Vagina (tissue), 2 donors: Measurements from ENCODE around the gene PPP1CA. TPM values are rescaled to one million over a fixed set of nuclear protein-coding genes. Genes with fewer than 3 reads are reported as not detected.

Experiments used
- DNase-seq, 2 donors: peaks; one replicate each; pipeline ENCODE4 v3.0.0-alpha.2; 2017; ENCODE audit errors: extremely low spot score in 2 of 2
- H3K27ac ChIP-seq: fragments of 200-600 bp; sonication (generic); one replicate; pipeline ENCODE4 v1.5.1; 2019
- H3K27me3 ChIP-seq: fragments of 200-600 bp; sonication (generic); one replicate; pipeline ENCODE4 v1.5.1; 2019
- H3K36me3 ChIP-seq, 2 donors: fragments of 200-600 bp; sonication (generic); one replicate each; pipeline ENCODE4 v1.5.1; 2017 to 2019
- H3K4me1 ChIP-seq: fragments of 200-600 bp; sonication (generic); one replicate; pipeline ENCODE4 v1.5.1; 2019
- H3K4me3 ChIP-seq, 2 donors: fragments of 200-600 bp; sonication (generic); 1 replicate in 1 of 2; 2 replicates in 1 of 2; pipeline ENCODE4 v1.5.1; 2016 to 2019
- H3K9me3 ChIP-seq: fragments of 200-600 bp; sonication (generic); one replicate; pipeline ENCODE4 v1.5.1; 2019
- CTCF ChIP-seq, 3 experiments: fragments of 450-650 bp in 2 of 3; fragments of 200-600 bp in 1 of 3; sonication (generic) in 1 of 3; IDR thresholded peaks; one replicate each; pipeline ENCODE4 v1.5.1; 2017 to 2019; ENCODE audit warnings: antibody characterized with exemption in 3 of 3, mild to moderate bottlenecking in 2 of 3, moderate library complexity in 2 of 3
- POLR2A ChIP-seq, 2 donors: fragments of 450-650 bp; IDR thresholded peaks; one replicate each; pipeline ENCODE4 v1.6.1; 2017; ENCODE audit warnings: antibody characterized with exemption in 2 of 2, mild to moderate bottlenecking in 2 of 2, moderate library complexity in 2 of 2
- POLR2AphosphoS5 ChIP-seq, 2 donors: sonication (generic); formaldehyde crosslinking; IDR thresholded peaks; one replicate each; pipeline ENCODE4 v1.9.0; 2017; ENCODE audit warnings: antibody characterized with exemption in 2 of 2, mild to moderate bottlenecking in 2 of 2, low read depth in 1 of 2; ENCODE audit not compliant: insufficient read depth in 1 of 2
- intact Hi-C: fragments of 100-400 bp; cut with DNase I; formaldehyde crosslinking; loops from one replicate; pipeline ENCODE4 v1.15.1; 2023
- total RNA-seq: library from RNA; depleted of rRNA; stranded (reverse); fragments of >200 nt; gene quantifications from one replicate; pipeline ENCODE4 v1.2.3, GENCODE V29; 2016

Gene PPP1CA
- total RNA-seq, 1 donor from 2014 or later, result 102 TPM

GRCh38 chr11:67398661-67399563 is 2.7 kb downstream of the PPP1CA start:
- Histone ChIP-seq H3K27ac (no peak overlapping the region), H3K4me3 (no peak overlapping the region), H3K27me3 (no peaks in the 10 kb centered on the region), H3K4me1 (peaks cover 51% of the 10 kb centered on the region), H3K9me3 (no peaks in the 10 kb centered on the region), H3K36me3 (peaks cover 0 to 28% of the 10 kb centered on the region in 2 donors)
- intact Hi-C loops, result no loop called here
- TF ChIP-seq POLR2AphosphoS5 (IDR thresholded peaks at IDR 0.05; ENCODE audit: insufficient read depth in 1 of 2, low read depth in 1 of 2) (no peak), POLR2A (IDR thresholded peaks at IDR 0.05) (no peak), CTCF (IDR thresholded peaks at IDR 0.05) (no peak)
- no peak for DNase-seq

- intact Hi-C loops, result no loop called here
- peaks cover 51% of the 10 kb centered on the region for H3K4me1 ChIP-seq
- TF ChIP-seq CTCF (IDR thresholded peaks at IDR 0.05) (no peak), POLR2A (IDR thresholded peaks at IDR 0.05) (no peak), POLR2AphosphoS5 (IDR thresholded peaks at IDR 0.05; ENCODE audit: insufficient read depth in 1 of 2, low read depth in 1 of 2) (no peak)
- DNase-seq, result no peak
- no peaks in the 10 kb centered on the region for H3K9me3 ChIP-seq
- no peak overlapping the region for H3K4me3 ChIP-seq
- no peak overlapping the region for H3K27ac ChIP-seq
- peaks cover 0 to 28% of the 10 kb centered on the region in 2 donors for H3K36me3 ChIP-seq
- no peaks in the 10 kb centered on the region for H3K27me3 ChIP-seq
These were observed 3.5 kb downstream of the PPP1CA start for GRCh38 chr11:67397986-67398660.

- Histone ChIP-seq H3K27ac (no peak overlapping the region), H3K27me3 (no peaks in the 10 kb centered on the region), H3K9me3 (no peaks in the 10 kb centered on the region), H3K36me3 (peaks cover 0 to 28% of the 10 kb centered on the region in 2 donors), H3K4me3 (no peak overlapping the region), H3K4me1 (peaks cover 50% of the 10 kb centered on the region)
- intact Hi-C loops, result no loop called here
- no peak for DNase-seq
- TF ChIP-seq POLR2A (IDR thresholded peaks at IDR 0.05) (no peak), CTCF (IDR thresholded peaks at IDR 0.05) (no peak), POLR2AphosphoS5 (IDR thresholded peaks at IDR 0.05; ENCODE audit: insufficient read depth in 1 of 2, low read depth in 1 of 2) (no peak)
These were observed 4.1 kb downstream of the PPP1CA start for GRCh38 chr11:67397536-67397935.

GRCh38 chr11:67396587-67397389 is 4.9 kb downstream of the PPP1CA start:
- Histone ChIP-seq H3K36me3 (peaks cover 0 to 28% of the 10 kb centered on the region in 2 donors), H3K4me1 (peaks cover 51% of the 10 kb centered on the region), H3K27me3 (no peaks in the 10 kb centered on the region), H3K27ac (no peak overlapping the region), H3K9me3 (no peaks in the 10 kb centered on the region), H3K4me3 (no peak overlapping the region)
- TF ChIP-seq POLR2A (IDR thresholded peaks at IDR 0.05) (no peak), POLR2AphosphoS5 (IDR thresholded peaks at IDR 0.05; ENCODE audit: insufficient read depth in 1 of 2, low read depth in 1 of 2) (no peak), CTCF (IDR thresholded peaks at IDR 0.05) (no peak)
- intact Hi-C loops, result no loop called here
- DNase-seq, result no peak
